ENCODE data around the gene LRRC8B. TPM values are rescaled to one million over a fixed set of nuclear protein-coding genes. Genes with fewer than 3 reads are reported as not detected.
"Not testable (repeated sequence)": the region's sequence is repeated elsewhere in the genome, so short reads cannot be mapped to it uniquely, and the experiment has no call there.

LRRC8B gene
- total RNA-seq, 2 donors from 2014 or later, result 5.5 to 6.5 TPM

- no peak overlapping the region for H3K27ac ChIP-seq
- DNase-seq (ENCODE audit: low spot score) (no peak), ATAC-seq (ENCODE audit: insufficient number of reproducible peaks, low FRiP score, low read depth) (no peak)
- no peaks in the 10 kb centered on the region for H3K36me3 ChIP-seq
- no peak overlapping the region for H3K4me3 ChIP-seq
- no peaks in the 10 kb centered on the region for H3K27me3 ChIP-seq (replicated peaks; ENCODE audit: insufficient read depth)
- TF ChIP-seq CTCF (IDR thresholded peaks at IDR 0.05), result no peak
- peaks cover 0 to 17% of the 10 kb centered on the region in 2 donors for H3K4me1 ChIP-seq (ENCODE audit: control insufficient read depth in 1 of 2, low read depth in 2 of 2)
- no peaks in the 10 kb centered on the region for H3K9me3 ChIP-seq
Observed at GRCh38 chr1:89629146-89629545, 104.5 kb downstream of the LRRC8B start.

GRCh38 chr1:89629600-89629999 lies 105.0 kb downstream of the LRRC8B start:
- DNase-seq (ENCODE audit: low spot score); ATAC-seq (ENCODE audit: insufficient number of reproducible peaks, low FRiP score, low read depth); H3K4me3 ChIP-seq; H3K27me3 ChIP-seq (replicated peaks; ENCODE audit: insufficient read depth); H3K27ac ChIP-seq; H3K36me3 ChIP-seq; H3K9me3 ChIP-seq: not testable (repeated sequence)
- H3K4me1 ChIP-seq (ENCODE audit: control insufficient read depth in 1 of 2, low read depth in 2 of 2), result peaks cover 0 to 19% of the 10 kb centered on the region in 2 donors

GRCh38 chr1:89630048-89630447 lies 105.4 kb downstream of the LRRC8B start:
- DNase-seq (ENCODE audit: low spot score) (no peak), ATAC-seq (ENCODE audit: insufficient number of reproducible peaks, low FRiP score, low read depth) (no peak)
- no peak overlapping the region for H3K27ac ChIP-seq
- H3K4me3 ChIP-seq, result no peak overlapping the region
- no peaks in the 10 kb centered on the region for H3K36me3 ChIP-seq
- no peaks in the 10 kb centered on the region for H3K9me3 ChIP-seq
- H3K27me3 ChIP-seq (replicated peaks; ENCODE audit: insufficient read depth), result no peaks in the 10 kb centered on the region
- H3K4me1 ChIP-seq (ENCODE audit: control insufficient read depth in 1 of 2, low read depth in 2 of 2), result peaks cover 0 to 19% of the 10 kb centered on the region in 2 donors
- TF ChIP-seq CTCF (IDR thresholded peaks at IDR 0.05), result no peak

- Histone ChIP-seq H3K4me1 (ENCODE audit: control insufficient read depth in 1 of 2, low read depth in 2 of 2) (peaks cover 0 to 19% of the 10 kb centered on the region in 2 donors), H3K9me3 (no peaks in the 10 kb centered on the region), H3K36me3 (no peaks in the 10 kb centered on the region), H3K4me3 (peak overlapping the region; percentile 96), H3K27ac (peak overlapping the region; percentile 75 to 92), H3K27me3 (replicated peaks; ENCODE audit: insufficient read depth) (no peaks in the 10 kb centered on the region)
- no peak for ATAC-seq (ENCODE audit: insufficient number of reproducible peaks, low FRiP score, low read depth)
- TF ChIP-seq CTCF (IDR thresholded peaks at IDR 0.05), result no peak
- no peak for DNase-seq (ENCODE audit: low spot score)
Observed at GRCh38 chr1:89631816-89632656, 107.4 kb downstream of the LRRC8B start.

GRCh38 chr1:89632657-89633247 lies 108.1 kb downstream of the LRRC8B start, which contains the start of gene LRRC8C:
Gene LRRC8C (plus strand): TSS chr1:89633120. CDS start chr1:89686474, 53,354 bp downstream.
- H3K27me3 ChIP-seq (replicated peaks; ENCODE audit: insufficient read depth), result no peaks in the 10 kb centered on the region
- H3K4me3 ChIP-seq, result peak within 1 kb of the TSS; percentile 96
- H3K4me1 ChIP-seq (ENCODE audit: control insufficient read depth in 1 of 2, low read depth in 2 of 2), result peaks cover 0 to 19% of the 10 kb centered on the region in 2 donors
- H3K27ac ChIP-seq, result peak within 1 kb of the TSS; percentile 75 to 92
- no peaks in the 10 kb centered on the region for H3K36me3 ChIP-seq
- ATAC-seq (ENCODE audit: insufficient number of reproducible peaks, low FRiP score, low read depth) (no peak), DNase-seq (ENCODE audit: low spot score) (peak; percentile 15)
- TF ChIP-seq CTCF (IDR thresholded peaks at IDR 0.05), result peak; percentile 9
- H3K9me3 ChIP-seq, result no peaks in the 10 kb centered on the region

Measured in thoracic aorta (tissue), 2 donors.